22Rv1 (cell line): ENCODE results near the gene LRRC25.

Experiments
- ZFX ChIP-seq: fragments of 450-650 bp; IDR thresholded peaks from 2 replicates; pipeline ENCODE4 v1.6.1; 2017; ENCODE audit warnings: antibody characterized with exemption, borderline replicate concordance
- TF ChIP-seq, protein P1 (sequence below): fragments of 450-650 bp; IDR thresholded peaks from 2 replicates; pipeline ENCODE4 v1.5.1; 2017; ENCODE audit warnings: mild to moderate bottlenecking

DNA sequence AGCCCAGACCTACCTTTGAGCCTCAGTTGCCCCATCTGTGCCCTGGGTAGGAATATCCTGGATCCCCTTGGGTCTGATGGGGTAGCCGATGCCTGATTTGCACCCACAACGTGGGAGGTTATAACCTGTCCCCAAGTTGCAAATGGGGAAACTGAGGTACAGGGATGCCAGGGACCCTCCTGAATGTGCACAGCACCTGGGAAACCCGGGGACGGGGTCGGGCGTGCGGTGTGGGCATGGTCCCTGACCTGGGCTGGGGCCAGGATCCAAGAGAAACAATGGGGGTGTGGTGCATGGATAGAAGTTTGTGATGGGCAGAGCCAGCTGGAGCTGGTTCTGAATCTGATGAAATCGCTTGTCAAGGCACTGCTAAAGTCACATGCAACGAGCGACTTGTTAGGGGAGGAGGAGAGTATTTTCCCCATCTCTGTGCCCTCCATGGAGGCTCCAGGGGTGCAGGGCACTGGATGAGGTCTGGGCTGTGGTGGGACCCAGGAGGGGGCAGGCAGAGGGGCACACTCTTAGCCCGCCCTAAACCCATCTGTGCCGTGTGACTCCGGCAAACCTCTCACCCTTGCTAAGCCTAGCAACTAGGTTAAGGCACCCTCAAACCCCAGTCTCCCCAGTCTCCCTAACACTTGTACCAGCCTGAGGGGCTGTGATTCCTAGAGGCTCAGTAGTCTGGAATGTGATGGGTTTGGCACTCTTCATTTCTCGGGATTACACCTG, 10.7 kb downstream of the LRRC25 start:
- TF ChIP-seq, protein P1, sequence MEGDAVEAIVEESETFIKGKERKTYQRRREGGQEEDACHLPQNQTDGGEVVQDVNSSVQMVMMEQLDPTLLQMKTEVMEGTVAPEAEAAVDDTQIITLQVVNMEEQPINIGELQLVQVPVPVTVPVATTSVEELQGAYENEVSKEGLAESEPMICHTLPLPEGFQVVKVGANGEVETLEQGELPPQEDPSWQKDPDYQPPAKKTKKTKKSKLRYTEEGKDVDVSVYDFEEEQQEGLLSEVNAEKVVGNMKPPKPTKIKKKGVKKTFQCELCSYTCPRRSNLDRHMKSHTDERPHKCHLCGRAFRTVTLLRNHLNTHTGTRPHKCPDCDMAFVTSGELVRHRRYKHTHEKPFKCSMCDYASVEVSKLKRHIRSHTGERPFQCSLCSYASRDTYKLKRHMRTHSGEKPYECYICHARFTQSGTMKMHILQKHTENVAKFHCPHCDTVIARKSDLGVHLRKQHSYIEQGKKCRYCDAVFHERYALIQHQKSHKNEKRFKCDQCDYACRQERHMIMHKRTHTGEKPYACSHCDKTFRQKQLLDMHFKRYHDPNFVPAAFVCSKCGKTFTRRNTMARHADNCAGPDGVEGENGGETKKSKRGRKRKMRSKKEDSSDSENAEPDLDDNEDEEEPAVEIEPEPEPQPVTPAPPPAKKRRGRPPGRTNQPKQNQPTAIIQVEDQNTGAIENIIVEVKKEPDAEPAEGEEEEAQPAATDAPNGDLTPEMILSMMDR = no peak
- TF ChIP-seq ZFX = no peak
